Measurements from ENCODE around the gene PCCA.

GRCh38 chr13:100108913-100109507, 20.1 kb downstream of the PCCA start:
- TF ChIP-seq, protein P1, sequence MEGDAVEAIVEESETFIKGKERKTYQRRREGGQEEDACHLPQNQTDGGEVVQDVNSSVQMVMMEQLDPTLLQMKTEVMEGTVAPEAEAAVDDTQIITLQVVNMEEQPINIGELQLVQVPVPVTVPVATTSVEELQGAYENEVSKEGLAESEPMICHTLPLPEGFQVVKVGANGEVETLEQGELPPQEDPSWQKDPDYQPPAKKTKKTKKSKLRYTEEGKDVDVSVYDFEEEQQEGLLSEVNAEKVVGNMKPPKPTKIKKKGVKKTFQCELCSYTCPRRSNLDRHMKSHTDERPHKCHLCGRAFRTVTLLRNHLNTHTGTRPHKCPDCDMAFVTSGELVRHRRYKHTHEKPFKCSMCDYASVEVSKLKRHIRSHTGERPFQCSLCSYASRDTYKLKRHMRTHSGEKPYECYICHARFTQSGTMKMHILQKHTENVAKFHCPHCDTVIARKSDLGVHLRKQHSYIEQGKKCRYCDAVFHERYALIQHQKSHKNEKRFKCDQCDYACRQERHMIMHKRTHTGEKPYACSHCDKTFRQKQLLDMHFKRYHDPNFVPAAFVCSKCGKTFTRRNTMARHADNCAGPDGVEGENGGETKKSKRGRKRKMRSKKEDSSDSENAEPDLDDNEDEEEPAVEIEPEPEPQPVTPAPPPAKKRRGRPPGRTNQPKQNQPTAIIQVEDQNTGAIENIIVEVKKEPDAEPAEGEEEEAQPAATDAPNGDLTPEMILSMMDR (conservative IDR thresholded peaks at IDR 0.05) = no peak
- no peak for TF ChIP-seq EZH2 (IDR thresholded peaks at IDR 0.05; ENCODE audit: low read depth)

Measured in PC-9 (cell line).